Measurements from ENCODE around the gene MAEL.
A peak's percentile ranks its signal among the peaks of the same experiment; 100 is the strongest.

Gene MAEL

GRCh38 chr1:167054531-167054930 is 65.5 kb downstream of the MAEL start:
- TF ChIP-seq, protein P1, sequence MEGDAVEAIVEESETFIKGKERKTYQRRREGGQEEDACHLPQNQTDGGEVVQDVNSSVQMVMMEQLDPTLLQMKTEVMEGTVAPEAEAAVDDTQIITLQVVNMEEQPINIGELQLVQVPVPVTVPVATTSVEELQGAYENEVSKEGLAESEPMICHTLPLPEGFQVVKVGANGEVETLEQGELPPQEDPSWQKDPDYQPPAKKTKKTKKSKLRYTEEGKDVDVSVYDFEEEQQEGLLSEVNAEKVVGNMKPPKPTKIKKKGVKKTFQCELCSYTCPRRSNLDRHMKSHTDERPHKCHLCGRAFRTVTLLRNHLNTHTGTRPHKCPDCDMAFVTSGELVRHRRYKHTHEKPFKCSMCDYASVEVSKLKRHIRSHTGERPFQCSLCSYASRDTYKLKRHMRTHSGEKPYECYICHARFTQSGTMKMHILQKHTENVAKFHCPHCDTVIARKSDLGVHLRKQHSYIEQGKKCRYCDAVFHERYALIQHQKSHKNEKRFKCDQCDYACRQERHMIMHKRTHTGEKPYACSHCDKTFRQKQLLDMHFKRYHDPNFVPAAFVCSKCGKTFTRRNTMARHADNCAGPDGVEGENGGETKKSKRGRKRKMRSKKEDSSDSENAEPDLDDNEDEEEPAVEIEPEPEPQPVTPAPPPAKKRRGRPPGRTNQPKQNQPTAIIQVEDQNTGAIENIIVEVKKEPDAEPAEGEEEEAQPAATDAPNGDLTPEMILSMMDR (IDR thresholded peaks at IDR 0.05; ENCODE audit: low read depth, low read length): no peak
- DNase-seq (ENCODE audit: low read depth in 2 of 2): no peak
- H3K4me3 ChIP-seq (replicated peaks in 1 of 2; ENCODE audit: low read depth in 2 of 2, low read length in 2 of 2): no peak overlapping the region

DNA sequence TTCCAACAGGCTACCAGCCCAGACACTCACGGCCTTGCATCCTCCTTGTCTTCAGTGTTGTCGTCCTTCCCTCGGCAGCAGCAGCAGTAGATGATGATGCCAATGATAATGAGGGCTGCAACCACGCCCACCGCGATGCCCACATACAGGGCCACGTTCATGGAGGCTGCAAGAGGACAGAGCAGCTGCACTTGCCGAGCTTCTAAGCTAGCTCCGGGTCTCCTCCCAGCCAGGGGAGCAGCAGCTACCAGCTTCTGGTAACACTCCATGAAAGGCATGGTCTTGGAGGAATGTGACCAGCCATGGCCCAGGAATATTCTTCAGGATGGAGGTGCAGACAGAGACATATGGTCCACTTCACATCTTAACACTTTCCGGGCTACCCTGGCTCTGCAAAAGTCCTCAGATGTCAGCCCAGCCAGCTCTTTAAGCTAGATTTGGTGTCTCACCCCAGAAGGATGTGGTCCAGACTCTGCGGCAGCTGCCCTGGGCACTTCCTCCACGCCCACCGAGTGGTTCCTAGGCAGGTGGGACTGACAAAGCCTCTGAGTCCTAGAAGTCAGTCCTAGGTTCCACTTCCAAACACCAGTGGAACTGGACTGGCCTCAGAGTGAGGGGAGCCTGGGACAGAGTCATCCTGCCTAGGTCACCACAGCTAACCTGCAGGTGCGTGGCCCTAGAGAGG is 66.0 kb downstream of the MAEL start:
- TF ChIP-seq, protein P1 (IDR thresholded peaks at IDR 0.05; ENCODE audit: low read depth, low read length): no peak
- no peak for DNase-seq (ENCODE audit: low read depth in 2 of 2)
- no peak overlapping the region for H3K4me3 ChIP-seq (replicated peaks in 1 of 2; ENCODE audit: low read depth in 2 of 2, low read length in 2 of 2)

GRCh38 chr1:167056529-167057231 is 67.6 kb downstream of the MAEL start:
- no peak for DNase-seq (ENCODE audit: low read depth in 2 of 2)
- TF ChIP-seq, protein P1 (IDR thresholded peaks at IDR 0.05; ENCODE audit: low read depth, low read length): no peak

DNA sequence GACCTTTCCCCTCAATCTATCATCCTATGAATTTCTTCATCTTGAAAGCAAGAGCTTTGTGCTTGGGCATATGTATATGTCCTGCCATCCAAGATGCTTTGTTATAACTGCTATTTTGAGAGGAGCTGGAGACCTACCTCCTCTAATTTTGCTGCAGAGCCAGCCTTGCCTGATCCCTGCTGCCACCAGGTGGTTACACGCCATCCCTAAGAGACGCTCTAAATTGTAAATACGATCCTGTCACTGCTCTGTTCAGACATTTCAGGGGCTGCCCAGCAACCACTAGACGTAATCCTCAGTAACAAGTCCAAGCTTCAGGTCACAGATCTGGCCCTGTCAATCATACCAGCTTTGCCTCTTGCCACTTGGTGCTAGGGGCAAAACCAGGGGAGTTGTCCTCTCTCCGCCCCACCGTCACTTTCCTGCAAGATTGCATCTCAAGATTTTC is 68.2 kb downstream of the MAEL start:
- peak; percentile 29 to 35 for DNase-seq (ENCODE audit: low read depth in 2 of 2)
- TF ChIP-seq, protein P1 (IDR thresholded peaks at IDR 0.05; ENCODE audit: low read depth, low read length): peak; percentile 38
- H3K4me3 ChIP-seq (replicated peaks in 1 of 2; ENCODE audit: low read depth in 2 of 2, low read length in 2 of 2): no peak overlapping the region

More at GRCh38 chr1:167056529-167057231, 67.6 kb downstream of the MAEL start:
- no peak overlapping the region for H3K4me3 ChIP-seq (replicated peaks in 1 of 2; ENCODE audit: low read depth in 2 of 2, low read length in 2 of 2)

- TF ChIP-seq, protein P1 (IDR thresholded peaks at IDR 0.05; ENCODE audit: low read depth, low read length): peak; percentile 95
- peak; percentile 71 to 72 for DNase-seq (ENCODE audit: low read depth in 2 of 2)
- no peak overlapping the region for H3K4me3 ChIP-seq (replicated peaks in 1 of 2; ENCODE audit: low read depth in 2 of 2, low read length in 2 of 2)
Observed at GRCh38 chr1:167059045-167059808, 70.1 kb downstream of the MAEL start.

- DNase-seq (ENCODE audit: low read depth in 2 of 2): no peak
- H3K4me3 ChIP-seq (replicated peaks in 1 of 2; ENCODE audit: low read depth in 2 of 2, low read length in 2 of 2): no peak overlapping the region
- TF ChIP-seq, protein P1 (IDR thresholded peaks at IDR 0.05; ENCODE audit: low read depth, low read length): no peak
Observed at GRCh38 chr1:167059809-167060107, 70.7 kb downstream of the MAEL start.
